Gastrocnemius medialis (tissue), 4 donors: ENCODE measurements around the gene EEFSEC.

Experiments used
- CTCF ChIP-seq, 5 experiments: fragments of 450-650 bp in 3 of 5; fragments of 200-600 bp in 2 of 5; sonication (generic) in 2 of 5; IDR thresholded peaks in 4 of 5; conservative IDR thresholded peaks in 1 of 5; 1 replicate in 4 of 5; 2 replicates in 1 of 5; pipeline ENCODE4 v1.5.1; 2016 to 2019; ENCODE audit warnings: antibody characterized with exemption in 5 of 5, mild to moderate bottlenecking in 3 of 5, moderate library complexity in 3 of 5
- POLR2A ChIP-seq, 2 donors: fragments of 450-650 bp; IDR thresholded peaks; one replicate each; pipeline ENCODE4 v1.6.1; 2017; ENCODE audit warnings: antibody characterized with exemption in 2 of 2, mild to moderate bottlenecking in 2 of 2, moderate library complexity in 2 of 2

DNA sequence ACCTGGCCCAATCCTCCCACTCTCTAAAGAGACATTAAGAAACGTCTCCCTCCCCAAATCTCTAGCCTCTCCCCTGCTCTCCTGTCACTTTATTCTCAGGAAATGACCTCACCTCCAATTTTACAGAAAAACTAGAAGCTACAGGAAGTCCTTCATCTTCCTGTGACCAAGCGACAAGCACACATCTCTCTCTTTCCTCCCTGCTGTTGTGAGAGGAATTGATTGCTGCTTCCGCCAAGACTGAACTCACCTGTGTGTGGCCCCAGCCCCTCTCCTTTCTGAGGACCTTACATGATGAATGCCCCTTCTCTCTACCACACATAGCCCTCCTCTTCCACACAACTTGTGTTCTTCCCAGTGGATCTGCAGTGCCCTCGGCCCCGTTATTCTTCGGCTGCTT lies 295.2 kb downstream of the EEFSEC start:
- TF ChIP-seq CTCF (IDR thresholded peaks at IDR 0.05 in 4 of 5, conservative IDR thresholded peaks at IDR 0.05 in 1 of 5) (no peak), POLR2A (IDR thresholded peaks at IDR 0.05) (no peak)
